SIG-M5 (cell line): ENCODE measurements around the gene DDX10.

Experiments
- DNase-seq: peaks from one replicate; lab custom pipeline; 2025; lab: John Stamatoyannopoulos, UW

Gene DDX10

GRCh38 chr11:108871867-108872266 is 207.0 kb downstream of the DDX10 start:
- no peak for DNase-seq

- DNase-seq: no peak
These were observed 208.0 kb downstream of the DDX10 start for GRCh38 chr11:108872781-108873291.

GRCh38 chr11:108873310-108873709 is 208.4 kb downstream of the DDX10 start:
- DNase-seq: no peak

- DNase-seq: no peak
These were observed 209.1 kb downstream of the DDX10 start for GRCh38 chr11:108873941-108874340.

GRCh38 chr11:108875134-108875533 is 210.3 kb downstream of the DDX10 start:
- no peak for DNase-seq

GRCh38 chr11:108877178-108877577 is 212.3 kb downstream of the DDX10 start:
- no peak for DNase-seq

GRCh38 chr11:108880510-108880909 is 215.6 kb downstream of the DDX10 start:
- no peak for DNase-seq

- no peak for DNase-seq
These were observed 216.3 kb downstream of the DDX10 start for GRCh38 chr11:108881131-108881530.

- DNase-seq: no peak
These were observed 217.5 kb downstream of the DDX10 start for GRCh38 chr11:108882211-108882831.

GRCh38 chr11:108886005-108886659 is 221.3 kb downstream of the DDX10 start:
- DNase-seq: no peak

- DNase-seq: no peak
These were observed 221.8 kb downstream of the DDX10 start for GRCh38 chr11:108886660-108887009.

- DNase-seq: no peak
These were observed 222.8 kb downstream of the DDX10 start for GRCh38 chr11:108887436-108888238.

- DNase-seq: no peak
These were observed 225.7 kb downstream of the DDX10 start for GRCh38 chr11:108890482-108891105.

- DNase-seq: no peak
These were observed 226.3 kb downstream of the DDX10 start for GRCh38 chr11:108891143-108891542.

- DNase-seq: no peak
These were observed 227.1 kb downstream of the DDX10 start for GRCh38 chr11:108891909-108892511.

- DNase-seq: no peak
These were observed 231.0 kb downstream of the DDX10 start for GRCh38 chr11:108895579-108896480.

- no peak for DNase-seq
These were observed 232.2 kb downstream of the DDX10 start for GRCh38 chr11:108897071-108897481.

- DNase-seq: no peak
These were observed 233.0 kb downstream of the DDX10 start for GRCh38 chr11:108897916-108898315.

GRCh38 chr11:108901359-108901758 is 236.5 kb downstream of the DDX10 start:
- no peak for DNase-seq

- DNase-seq: no peak
These were observed 237.2 kb downstream of the DDX10 start for GRCh38 chr11:108902027-108902469.

GRCh38 chr11:108904480-108904879 is 239.6 kb downstream of the DDX10 start:
- DNase-seq: no peak
